DND-41 (cell line): ENCODE measurements around the gene ZDHHC20.

Source experiments
- EZH2 ChIP-seq: IDR thresholded peaks from 3 replicates; pipeline ENCODE4 v1.6.1; 2012; ENCODE audit warnings: borderline replicate concordance, low read depth, mild to moderate bottlenecking, moderate library complexity, low read length, inconsistent platforms; ENCODE audit not compliant: severe bottlenecking
- TF ChIP-seq, protein P1 (sequence below): IDR thresholded peaks from 2 replicates; pipeline ENCODE4 v1.5.1; 2012; ENCODE audit warnings: borderline replicate concordance, low read length, moderate library complexity, mild to moderate bottlenecking; ENCODE audit not compliant: poor library complexity, severe bottlenecking; ENCODE audit errors: extremely low read depth

DNA sequence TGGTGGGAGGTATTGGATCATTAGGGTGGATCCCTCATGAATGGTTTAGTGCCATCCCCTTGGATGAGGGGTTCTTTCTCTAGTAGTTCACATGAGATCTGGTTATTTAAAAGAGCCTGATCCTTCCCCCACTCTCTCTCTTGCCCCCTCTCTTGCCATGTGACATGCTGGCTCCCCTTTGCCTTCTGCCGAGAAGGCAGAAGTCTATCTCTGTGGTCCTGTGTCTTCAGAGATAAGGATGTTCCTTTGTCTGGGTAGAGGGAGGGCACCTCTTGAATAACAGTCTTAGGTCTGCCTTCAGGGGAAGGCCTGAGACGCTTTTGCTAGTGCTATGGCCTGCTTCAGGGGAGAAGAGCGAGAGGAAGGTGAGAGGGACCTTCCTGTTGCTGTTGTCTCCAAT lies 2.0 kb upstream of the ZDHHC20 start:
- TF ChIP-seq, protein P1, sequence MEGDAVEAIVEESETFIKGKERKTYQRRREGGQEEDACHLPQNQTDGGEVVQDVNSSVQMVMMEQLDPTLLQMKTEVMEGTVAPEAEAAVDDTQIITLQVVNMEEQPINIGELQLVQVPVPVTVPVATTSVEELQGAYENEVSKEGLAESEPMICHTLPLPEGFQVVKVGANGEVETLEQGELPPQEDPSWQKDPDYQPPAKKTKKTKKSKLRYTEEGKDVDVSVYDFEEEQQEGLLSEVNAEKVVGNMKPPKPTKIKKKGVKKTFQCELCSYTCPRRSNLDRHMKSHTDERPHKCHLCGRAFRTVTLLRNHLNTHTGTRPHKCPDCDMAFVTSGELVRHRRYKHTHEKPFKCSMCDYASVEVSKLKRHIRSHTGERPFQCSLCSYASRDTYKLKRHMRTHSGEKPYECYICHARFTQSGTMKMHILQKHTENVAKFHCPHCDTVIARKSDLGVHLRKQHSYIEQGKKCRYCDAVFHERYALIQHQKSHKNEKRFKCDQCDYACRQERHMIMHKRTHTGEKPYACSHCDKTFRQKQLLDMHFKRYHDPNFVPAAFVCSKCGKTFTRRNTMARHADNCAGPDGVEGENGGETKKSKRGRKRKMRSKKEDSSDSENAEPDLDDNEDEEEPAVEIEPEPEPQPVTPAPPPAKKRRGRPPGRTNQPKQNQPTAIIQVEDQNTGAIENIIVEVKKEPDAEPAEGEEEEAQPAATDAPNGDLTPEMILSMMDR = no peak
- TF ChIP-seq EZH2 = no peak
